ENCODE results near the gene FREM1.

Gene FREM1

DNA sequence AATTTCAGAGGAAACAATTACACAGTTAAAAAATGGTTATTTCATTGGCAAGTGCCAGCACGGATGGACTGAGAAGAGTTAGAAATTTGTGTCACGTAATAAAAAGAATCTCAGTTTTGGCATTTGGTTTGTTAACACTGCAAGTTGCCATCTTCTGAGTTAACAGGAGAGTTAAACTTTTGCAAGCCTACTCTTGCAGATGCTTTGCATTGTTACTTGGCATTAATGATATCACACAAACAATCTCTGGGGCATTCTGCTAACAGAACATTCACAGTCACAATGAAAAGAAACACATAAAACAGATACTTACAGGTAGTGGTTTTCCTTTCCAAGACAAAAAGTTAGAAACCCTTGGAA is 647 bp downstream of the FREM1 start:
- Histone ChIP-seq H3K9me3 (ENCODE audit: control insufficient read depth in 2 of 2, low read length in 2 of 2) (no peaks in the 10 kb centered on the region), H3K36me3 (ENCODE audit: control insufficient read depth in 2 of 2, insufficient read depth in 2 of 2, low read length in 2 of 2) (no peaks in the 10 kb centered on the region), H3K4me1 (ENCODE audit: control insufficient read depth, insufficient read depth, low read length) (peaks cover 3% of the 10 kb centered on the region), H3K9ac (ENCODE audit: low read length in 2 of 2) (no peak overlapping the region), H3K4me3 (ENCODE audit: low read length in 2 of 2) (peak overlapping the region in 1 of 2 donors; percentile 68), H3K27me3 (ENCODE audit: control insufficient read depth in 1 of 2, insufficient read depth in 2 of 2, low read length in 2 of 2) (no peaks in the 10 kb centered on the region), H3K27ac (ENCODE audit: low read length) (no peak overlapping the region)

DNA sequence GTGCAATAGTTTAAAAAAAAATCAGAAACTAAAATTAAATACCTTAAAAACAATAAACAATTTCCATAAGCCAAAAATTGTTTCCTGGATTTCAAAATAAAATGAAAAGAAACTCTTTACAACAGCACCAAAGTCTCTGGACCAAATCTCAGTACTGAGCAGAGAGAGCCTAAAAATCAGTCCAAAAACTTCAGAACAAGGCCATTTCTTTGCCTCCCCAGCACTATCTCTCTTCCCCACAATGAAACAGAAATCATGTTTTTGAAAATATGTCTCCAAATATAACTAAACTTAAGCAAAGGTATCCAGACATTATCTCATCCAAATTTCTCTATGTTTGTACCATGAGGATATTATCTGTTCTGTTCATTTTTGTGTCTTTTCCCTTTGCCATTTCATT is 1.0 kb downstream of the FREM1 start:
- peak overlapping the region in 1 of 2 donors; percentile 31 for H3K4me3 ChIP-seq (ENCODE audit: low read length in 2 of 2)
- no peak overlapping the region for H3K9ac ChIP-seq (ENCODE audit: low read length in 2 of 2)
- peaks cover 3% of the 10 kb centered on the region for H3K4me1 ChIP-seq (ENCODE audit: control insufficient read depth, insufficient read depth, low read length)
- no peak overlapping the region for H3K27ac ChIP-seq (ENCODE audit: low read length)
- H3K36me3 ChIP-seq (ENCODE audit: control insufficient read depth in 2 of 2, insufficient read depth in 2 of 2, low read length in 2 of 2), result no peaks in the 10 kb centered on the region
- no peaks in the 10 kb centered on the region for H3K9me3 ChIP-seq (ENCODE audit: control insufficient read depth in 2 of 2, low read length in 2 of 2)
- H3K27me3 ChIP-seq (ENCODE audit: control insufficient read depth in 1 of 2, insufficient read depth in 2 of 2, low read length in 2 of 2), result no peaks in the 10 kb centered on the region

DNA sequence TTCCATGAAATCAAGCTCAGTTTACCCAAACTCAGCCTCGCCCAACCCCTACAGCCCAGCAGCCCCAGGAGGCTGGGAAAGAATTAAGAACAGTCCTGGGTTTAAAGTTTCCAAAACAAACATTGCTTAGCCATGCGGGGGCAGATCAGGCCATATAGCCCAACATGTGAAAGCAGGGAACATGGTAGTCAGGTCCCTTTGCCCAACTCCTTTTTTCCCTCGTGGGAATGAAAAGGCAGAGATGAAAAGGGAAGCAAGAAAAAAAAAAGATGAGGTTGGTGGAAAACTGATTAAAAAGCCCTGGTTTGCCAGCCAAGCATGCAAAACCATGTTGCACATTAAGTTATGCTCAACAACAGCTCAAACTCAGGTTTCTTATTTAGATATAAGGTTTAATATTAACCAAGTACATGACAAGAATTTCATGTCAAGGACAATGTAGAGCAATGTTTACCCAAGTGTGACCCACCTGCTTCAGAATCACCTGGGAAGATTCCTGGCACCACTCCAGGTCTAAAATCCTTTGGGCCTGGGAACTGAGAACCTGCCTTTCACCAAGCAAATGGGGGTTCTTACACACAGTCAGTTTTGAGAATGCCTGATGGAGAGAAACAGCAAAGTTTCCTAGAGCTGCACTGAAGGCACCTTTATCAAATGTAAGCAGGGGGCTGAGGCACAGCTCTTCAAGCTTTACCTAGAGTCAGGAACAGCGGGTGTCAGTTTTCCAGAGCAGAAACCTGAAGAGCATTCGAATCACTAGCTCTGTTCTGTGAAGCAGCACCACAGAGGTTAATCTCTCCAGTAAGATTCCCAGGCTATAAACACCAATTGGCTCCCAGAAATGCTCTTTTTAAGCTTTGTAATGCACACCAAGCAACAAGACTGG is 1.7 kb downstream of the FREM1 start:
- Histone ChIP-seq H3K4me1 (ENCODE audit: control insufficient read depth, insufficient read depth, low read length) (peaks cover 3% of the 10 kb centered on the region), H3K4me3 (ENCODE audit: low read length in 2 of 2) (peak overlapping the region in 1 of 2 donors; percentile 24), H3K36me3 (ENCODE audit: control insufficient read depth in 2 of 2, insufficient read depth in 2 of 2, low read length in 2 of 2) (no peaks in the 10 kb centered on the region), H3K27ac (ENCODE audit: low read length) (no peak overlapping the region), H3K27me3 (ENCODE audit: control insufficient read depth in 1 of 2, insufficient read depth in 2 of 2, low read length in 2 of 2) (no peaks in the 10 kb centered on the region), H3K9ac (ENCODE audit: low read length in 2 of 2) (no peak overlapping the region), H3K9me3 (ENCODE audit: control insufficient read depth in 2 of 2, low read length in 2 of 2) (no peaks in the 10 kb centered on the region)

DNA sequence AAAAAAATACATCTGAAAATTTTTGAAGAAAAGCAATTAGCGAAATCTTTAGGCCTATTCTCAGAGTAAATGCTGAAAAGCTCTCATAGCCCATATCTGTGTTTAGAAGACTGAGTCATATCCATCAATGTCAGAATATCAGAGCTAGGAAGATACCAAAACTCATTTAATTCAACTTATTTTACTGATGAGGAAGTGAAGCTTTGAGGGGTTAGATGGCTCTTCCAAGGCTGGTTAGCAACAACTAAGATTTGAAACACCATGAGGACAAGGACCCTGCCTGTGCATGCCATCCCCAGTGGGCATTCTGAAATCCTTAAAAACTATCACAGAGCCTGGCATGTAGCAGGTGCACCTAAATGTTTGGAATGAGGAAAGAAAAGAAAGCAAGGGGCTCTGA is 2.5 kb downstream of the FREM1 start:
- Histone ChIP-seq H3K27ac (ENCODE audit: low read length) (no peak overlapping the region), H3K9ac (ENCODE audit: low read length in 2 of 2) (no peak overlapping the region), H3K27me3 (ENCODE audit: control insufficient read depth in 1 of 2, insufficient read depth in 2 of 2, low read length in 2 of 2) (no peaks in the 10 kb centered on the region), H3K36me3 (ENCODE audit: control insufficient read depth in 2 of 2, insufficient read depth in 2 of 2, low read length in 2 of 2) (no peaks in the 10 kb centered on the region), H3K4me3 (ENCODE audit: low read length in 2 of 2) (no peak overlapping the region), H3K4me1 (ENCODE audit: control insufficient read depth, insufficient read depth, low read length) (peaks cover 3% of the 10 kb centered on the region), H3K9me3 (ENCODE audit: control insufficient read depth in 2 of 2, low read length in 2 of 2) (no peaks in the 10 kb centered on the region)

DNA sequence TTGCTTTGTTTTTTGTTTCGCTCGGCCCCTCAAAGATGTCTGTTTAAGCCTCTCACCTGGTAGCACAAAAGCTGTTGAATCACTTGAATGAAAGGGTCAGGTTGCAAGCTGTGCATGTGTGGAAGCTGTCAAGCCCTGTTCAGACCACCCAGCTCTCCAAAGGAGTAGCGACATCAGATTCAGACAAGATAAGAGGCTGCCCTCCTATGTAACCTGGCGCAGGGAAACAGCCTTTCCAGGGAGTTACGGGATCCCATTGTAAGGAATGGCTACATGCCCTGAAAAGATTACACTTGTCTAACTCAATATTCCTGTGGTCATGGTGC is 2.9 kb downstream of the FREM1 start:
- H3K4me3 ChIP-seq (ENCODE audit: low read length in 2 of 2), result no peak overlapping the region
- no peaks in the 10 kb centered on the region for H3K9me3 ChIP-seq (ENCODE audit: control insufficient read depth in 2 of 2, low read length in 2 of 2)
- H3K9ac ChIP-seq (ENCODE audit: low read length in 2 of 2), result no peak overlapping the region
- no peaks in the 10 kb centered on the region for H3K36me3 ChIP-seq (ENCODE audit: control insufficient read depth in 2 of 2, insufficient read depth in 2 of 2, low read length in 2 of 2)
- H3K27ac ChIP-seq (ENCODE audit: low read length), result no peak overlapping the region
- no peaks in the 10 kb centered on the region for H3K27me3 ChIP-seq (ENCODE audit: control insufficient read depth in 1 of 2, insufficient read depth in 2 of 2, low read length in 2 of 2)
- peaks cover 3% of the 10 kb centered on the region for H3K4me1 ChIP-seq (ENCODE audit: control insufficient read depth, insufficient read depth, low read length)

DNA sequence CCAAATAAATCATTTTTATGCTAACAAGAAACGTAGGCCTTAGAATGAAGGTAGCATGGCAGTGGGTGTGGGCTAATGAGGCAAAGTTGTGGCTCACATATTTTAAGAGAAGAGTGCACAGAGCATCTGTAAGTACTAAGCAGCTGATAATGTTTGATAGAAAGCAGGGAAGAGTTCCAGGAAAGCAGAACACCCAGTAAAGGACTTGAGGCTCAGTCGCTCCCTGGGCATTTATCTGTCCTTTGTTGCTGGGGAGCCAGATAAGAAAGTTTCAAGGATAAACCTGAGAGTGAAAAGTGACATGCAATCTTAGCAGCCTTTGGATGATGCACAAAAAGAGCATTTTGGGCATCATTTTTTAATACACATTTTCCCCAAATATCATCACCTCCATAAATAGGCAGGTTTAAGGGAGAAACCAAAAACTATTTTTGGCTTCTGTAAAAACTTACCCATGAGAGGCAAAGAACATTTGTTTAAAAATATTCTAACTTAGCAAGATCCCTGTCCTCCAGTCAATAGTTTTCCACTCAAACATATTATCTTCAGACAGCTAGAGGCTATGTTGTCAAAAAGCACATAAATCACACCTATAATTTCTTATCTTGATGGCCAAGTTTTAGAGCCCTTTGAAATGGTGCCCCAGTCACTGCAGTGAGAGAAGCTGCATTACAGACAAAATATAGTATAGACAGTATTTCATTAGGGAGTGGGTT is 3.4 kb downstream of the FREM1 start:
- Histone ChIP-seq H3K9me3 (ENCODE audit: control insufficient read depth in 2 of 2, low read length in 2 of 2) (no peaks in the 10 kb centered on the region), H3K27ac (ENCODE audit: low read length) (no peak overlapping the region), H3K9ac (ENCODE audit: low read length in 2 of 2) (no peak overlapping the region), H3K4me3 (ENCODE audit: low read length in 2 of 2) (no peak overlapping the region), H3K36me3 (ENCODE audit: control insufficient read depth in 2 of 2, insufficient read depth in 2 of 2, low read length in 2 of 2) (no peaks in the 10 kb centered on the region), H3K4me1 (ENCODE audit: control insufficient read depth, insufficient read depth, low read length) (peaks cover 3% of the 10 kb centered on the region), H3K27me3 (ENCODE audit: control insufficient read depth in 1 of 2, insufficient read depth in 2 of 2, low read length in 2 of 2) (no peaks in the 10 kb centered on the region)

- Histone ChIP-seq H3K4me1 (ENCODE audit: control insufficient read depth, insufficient read depth, low read length) (peaks cover 3% of the 10 kb centered on the region), H3K27ac (ENCODE audit: low read length) (no peak overlapping the region), H3K9ac (ENCODE audit: low read length in 2 of 2) (no peak overlapping the region), H3K4me3 (ENCODE audit: low read length in 2 of 2) (no peak overlapping the region), H3K36me3 (ENCODE audit: control insufficient read depth in 2 of 2, insufficient read depth in 2 of 2, low read length in 2 of 2) (no peaks in the 10 kb centered on the region), H3K9me3 (ENCODE audit: control insufficient read depth in 2 of 2, low read length in 2 of 2) (no peaks in the 10 kb centered on the region), H3K27me3 (ENCODE audit: control insufficient read depth in 1 of 2, insufficient read depth in 2 of 2, low read length in 2 of 2) (no peaks in the 10 kb centered on the region)
Observed at GRCh38 chr9:14906000-14906399, 4.2 kb downstream of the FREM1 start.

DNA sequence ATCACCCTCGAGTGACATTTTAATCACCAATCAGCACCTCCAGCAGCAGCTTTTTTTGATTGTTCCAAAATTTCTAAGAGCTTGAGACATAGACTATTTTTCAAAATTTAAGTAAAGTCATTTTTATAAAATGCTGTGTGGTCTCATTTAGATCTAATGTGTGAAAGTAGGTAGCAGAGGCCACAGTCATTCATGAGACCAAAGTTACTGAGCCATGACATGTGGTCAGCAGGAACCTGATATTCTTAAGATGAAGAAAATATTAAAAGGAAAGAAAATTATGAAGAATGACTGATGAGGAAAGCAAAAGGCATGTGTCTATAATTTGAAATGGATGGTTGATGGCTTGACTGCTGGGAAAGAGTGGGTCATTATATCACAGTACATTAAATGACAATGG is 7.2 kb downstream of the FREM1 start:
- H3K36me3 ChIP-seq (ENCODE audit: control insufficient read depth in 2 of 2, insufficient read depth in 2 of 2, low read length in 2 of 2), result no peaks in the 10 kb centered on the region
- H3K9ac ChIP-seq (ENCODE audit: low read length in 2 of 2), result no peak overlapping the region
- H3K9me3 ChIP-seq (ENCODE audit: control insufficient read depth in 2 of 2, low read length in 2 of 2), result no peaks in the 10 kb centered on the region
- H3K4me3 ChIP-seq (ENCODE audit: low read length in 2 of 2), result no peak overlapping the region
- no peaks in the 10 kb centered on the region for H3K4me1 ChIP-seq (ENCODE audit: control insufficient read depth, insufficient read depth, low read length)
- no peaks in the 10 kb centered on the region for H3K27me3 ChIP-seq (ENCODE audit: control insufficient read depth in 1 of 2, insufficient read depth in 2 of 2, low read length in 2 of 2)
- H3K27ac ChIP-seq (ENCODE audit: low read length), result no peak overlapping the region

DNA sequence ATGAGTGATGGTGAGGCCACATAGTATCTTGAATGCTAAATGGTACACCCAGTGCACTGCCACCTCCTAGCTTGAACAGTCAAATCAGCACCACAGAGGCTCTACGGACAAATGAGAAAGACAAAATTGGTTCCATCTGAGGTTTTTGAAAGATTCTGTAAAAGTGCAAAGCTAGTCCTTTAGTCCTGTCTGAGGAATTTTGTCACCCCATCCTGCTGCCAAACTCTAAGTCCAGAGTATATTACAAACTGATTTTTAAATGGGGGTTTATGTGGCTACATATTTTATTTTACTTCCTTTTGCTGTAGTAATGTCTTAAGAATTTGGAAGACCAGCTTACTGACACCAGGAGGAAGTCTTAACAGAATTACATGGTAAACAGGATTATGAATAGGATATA is 7.7 kb downstream of the FREM1 start:
- Histone ChIP-seq H3K4me1 (ENCODE audit: control insufficient read depth, insufficient read depth, low read length) (no peaks in the 10 kb centered on the region), H3K27me3 (ENCODE audit: control insufficient read depth in 1 of 2, insufficient read depth in 2 of 2, low read length in 2 of 2) (no peaks in the 10 kb centered on the region), H3K9ac (ENCODE audit: low read length in 2 of 2) (no peak overlapping the region), H3K36me3 (ENCODE audit: control insufficient read depth in 2 of 2, insufficient read depth in 2 of 2, low read length in 2 of 2) (no peaks in the 10 kb centered on the region), H3K9me3 (ENCODE audit: control insufficient read depth in 2 of 2, low read length in 2 of 2) (no peaks in the 10 kb centered on the region), H3K4me3 (ENCODE audit: low read length in 2 of 2) (no peak overlapping the region), H3K27ac (ENCODE audit: low read length) (no peak overlapping the region)

DNA sequence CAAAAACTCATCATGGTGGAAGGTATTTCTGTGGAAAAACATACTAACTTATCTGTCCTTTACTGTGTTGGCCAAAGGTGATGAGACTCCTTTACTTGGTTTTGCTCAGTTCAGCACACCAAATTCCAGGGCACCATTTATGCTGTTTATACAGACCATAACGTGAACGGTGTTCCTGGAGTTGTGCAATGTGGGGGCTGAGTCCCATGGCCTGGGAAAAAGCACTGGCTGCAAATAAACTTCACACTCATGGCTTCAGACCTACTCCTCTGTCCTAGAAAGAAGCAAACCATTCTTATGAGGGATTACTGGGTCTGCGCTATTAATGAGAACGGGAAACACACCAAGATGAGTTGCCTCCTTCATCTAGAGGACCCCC is 10.4 kb downstream of the FREM1 start:
- H3K4me3 ChIP-seq (ENCODE audit: low read length in 2 of 2), result peak overlapping the region in 1 of 2 donors; percentile 11

More for the DNA sequence above, 10.4 kb downstream of the FREM1 start:
- H3K4me1 ChIP-seq (ENCODE audit: control insufficient read depth, insufficient read depth, low read length), result no peaks in the 10 kb centered on the region
- no peaks in the 10 kb centered on the region for H3K9me3 ChIP-seq (ENCODE audit: control insufficient read depth in 2 of 2, low read length in 2 of 2)
- H3K36me3 ChIP-seq (ENCODE audit: control insufficient read depth in 2 of 2, insufficient read depth in 2 of 2, low read length in 2 of 2), result no peaks in the 10 kb centered on the region
- no peak overlapping the region for H3K9ac ChIP-seq (ENCODE audit: low read length in 2 of 2)
- no peaks in the 10 kb centered on the region for H3K27me3 ChIP-seq (ENCODE audit: control insufficient read depth in 1 of 2, insufficient read depth in 2 of 2, low read length in 2 of 2)
- no peak overlapping the region for H3K27ac ChIP-seq (ENCODE audit: low read length)

Data from stomach smooth muscle (tissue), 2 donors.